ENCODE data around the gene SCYGR1.
"Not testable (repeated sequence)": the region's sequence is repeated elsewhere in the genome, so short reads cannot be mapped to it uniquely, and the experiment has no call there.

DNA sequence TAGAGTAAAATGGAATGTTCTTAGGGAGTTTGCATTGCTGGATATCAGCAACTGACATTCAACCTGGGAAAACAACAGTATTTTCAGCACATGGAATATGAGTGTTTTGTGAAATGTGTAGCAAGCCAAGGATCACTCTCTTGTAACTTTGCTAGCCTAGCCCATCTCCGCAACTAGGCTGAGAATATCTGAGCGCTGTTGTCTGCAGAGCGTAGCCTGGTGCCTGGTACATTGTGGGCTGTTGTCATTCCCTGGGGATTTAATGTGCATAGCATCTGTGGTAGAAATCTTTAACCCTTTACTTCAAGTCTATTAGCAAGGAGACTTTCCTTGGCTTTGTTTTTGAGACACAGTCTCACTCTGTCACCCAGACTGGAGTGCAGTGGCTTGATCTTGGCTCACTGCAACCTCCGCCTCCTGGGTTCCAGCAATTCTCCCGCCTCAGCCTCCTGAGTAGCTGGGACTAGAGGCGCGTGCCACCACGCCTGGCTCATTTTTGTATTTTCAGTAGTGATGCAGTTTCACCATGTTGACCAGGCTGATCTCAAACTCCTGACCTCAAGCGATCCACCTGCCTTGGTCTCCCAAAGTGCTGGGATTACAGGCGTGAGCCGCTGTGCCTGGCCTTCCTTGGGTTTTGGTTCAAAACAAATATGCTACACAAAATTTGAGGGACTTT lies 23.0 kb downstream of the SCYGR1 start:
- TF ChIP-seq EP300, POLR2A (IDR thresholded peaks at IDR 0.05): not testable (repeated sequence)
- TF ChIP-seq, protein P1, sequence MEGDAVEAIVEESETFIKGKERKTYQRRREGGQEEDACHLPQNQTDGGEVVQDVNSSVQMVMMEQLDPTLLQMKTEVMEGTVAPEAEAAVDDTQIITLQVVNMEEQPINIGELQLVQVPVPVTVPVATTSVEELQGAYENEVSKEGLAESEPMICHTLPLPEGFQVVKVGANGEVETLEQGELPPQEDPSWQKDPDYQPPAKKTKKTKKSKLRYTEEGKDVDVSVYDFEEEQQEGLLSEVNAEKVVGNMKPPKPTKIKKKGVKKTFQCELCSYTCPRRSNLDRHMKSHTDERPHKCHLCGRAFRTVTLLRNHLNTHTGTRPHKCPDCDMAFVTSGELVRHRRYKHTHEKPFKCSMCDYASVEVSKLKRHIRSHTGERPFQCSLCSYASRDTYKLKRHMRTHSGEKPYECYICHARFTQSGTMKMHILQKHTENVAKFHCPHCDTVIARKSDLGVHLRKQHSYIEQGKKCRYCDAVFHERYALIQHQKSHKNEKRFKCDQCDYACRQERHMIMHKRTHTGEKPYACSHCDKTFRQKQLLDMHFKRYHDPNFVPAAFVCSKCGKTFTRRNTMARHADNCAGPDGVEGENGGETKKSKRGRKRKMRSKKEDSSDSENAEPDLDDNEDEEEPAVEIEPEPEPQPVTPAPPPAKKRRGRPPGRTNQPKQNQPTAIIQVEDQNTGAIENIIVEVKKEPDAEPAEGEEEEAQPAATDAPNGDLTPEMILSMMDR (IDR thresholded peaks at IDR 0.05), result not testable (repeated sequence)

Data from gastroesophageal sphincter (tissue), 3 donors.